NCI-H446 treated with DMSO at 0.1 percent for 48 hours (cell line): Measurements from ENCODE around the gene PDZK1IP1.

ENCODE experiments used
- DNase-seq: peaks from one replicate; lab custom pipeline; 2025; lab: John Stamatoyannopoulos, UW

Gene PDZK1IP1, protein sequence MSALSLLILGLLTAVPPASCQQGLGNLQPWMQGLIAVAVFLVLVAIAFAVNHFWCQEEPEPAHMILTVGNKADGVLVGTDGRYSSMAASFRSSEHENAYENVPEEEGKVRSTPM

DNA sequence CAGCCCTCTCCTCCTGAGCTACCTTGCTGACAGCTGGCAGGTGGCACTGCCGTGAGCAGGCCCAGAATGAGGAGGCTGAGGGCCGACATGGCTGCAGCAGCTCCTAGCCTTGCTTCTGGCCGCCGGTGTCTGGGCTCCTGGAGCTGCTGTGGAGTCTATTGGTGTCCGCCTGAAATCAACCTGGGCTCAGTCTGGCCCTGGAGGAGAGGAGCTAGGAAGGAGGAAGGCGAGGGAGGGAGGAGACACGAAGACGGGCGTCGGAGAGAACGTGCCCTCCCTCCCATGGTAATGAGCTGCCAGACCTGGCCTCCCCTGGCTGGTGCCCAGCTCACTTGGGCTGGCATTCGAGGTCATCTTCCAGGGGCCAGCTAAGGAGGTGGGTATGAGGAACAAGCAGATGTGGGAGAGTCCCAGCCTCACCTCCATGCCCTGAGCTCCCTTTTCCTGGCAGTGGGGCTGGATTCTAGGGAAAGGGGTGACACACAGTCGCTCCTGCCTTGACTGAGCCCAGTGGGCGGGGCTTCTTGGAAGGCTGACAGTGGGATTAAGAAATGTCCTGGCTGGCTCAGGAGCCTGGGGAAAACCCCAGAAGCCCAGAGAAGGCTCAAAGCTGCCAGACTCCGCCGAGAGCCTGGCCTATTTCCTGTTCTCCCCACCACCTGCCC is at the start of gene PDZK1IP1:
TSS of gene PDZK1IP1 (minus strand) at position 193 of the 665 bp plus-strand sequence. CDS start at position 89, 104 bp downstream.
- no peak for DNase-seq

DNA sequence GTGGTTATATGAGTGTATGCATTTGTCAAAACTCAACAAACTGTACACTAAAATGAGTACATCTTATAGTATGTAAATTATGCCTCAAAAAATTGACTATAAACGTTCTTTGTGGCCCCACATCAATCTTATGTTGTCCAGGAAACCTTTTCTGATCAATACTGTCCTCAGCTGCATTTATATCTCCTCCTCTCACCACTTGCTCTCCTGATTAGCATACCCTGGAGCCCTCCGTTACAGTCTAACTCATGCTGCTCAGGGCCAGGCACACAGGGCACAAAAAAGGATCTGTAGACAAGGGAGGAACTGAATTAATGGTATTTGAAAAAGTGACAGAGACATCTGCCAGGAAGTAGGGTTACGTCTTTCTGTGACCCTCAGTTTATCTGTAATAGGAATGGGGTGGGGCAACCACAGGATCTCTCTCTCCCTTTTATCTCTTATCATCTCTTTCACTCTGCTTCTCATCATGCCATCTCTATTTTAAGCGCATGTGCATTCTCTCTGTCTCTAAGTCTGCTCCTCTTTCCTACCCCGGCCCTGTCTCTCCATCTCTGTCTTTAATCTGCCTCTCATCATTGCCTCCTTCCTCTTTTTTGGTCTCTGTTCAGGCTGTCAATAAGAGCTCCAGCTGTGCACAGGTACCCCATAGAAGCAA is 49.2 kb upstream of the PDZK1IP1 start:
- DNase-seq: no peak

DNA sequence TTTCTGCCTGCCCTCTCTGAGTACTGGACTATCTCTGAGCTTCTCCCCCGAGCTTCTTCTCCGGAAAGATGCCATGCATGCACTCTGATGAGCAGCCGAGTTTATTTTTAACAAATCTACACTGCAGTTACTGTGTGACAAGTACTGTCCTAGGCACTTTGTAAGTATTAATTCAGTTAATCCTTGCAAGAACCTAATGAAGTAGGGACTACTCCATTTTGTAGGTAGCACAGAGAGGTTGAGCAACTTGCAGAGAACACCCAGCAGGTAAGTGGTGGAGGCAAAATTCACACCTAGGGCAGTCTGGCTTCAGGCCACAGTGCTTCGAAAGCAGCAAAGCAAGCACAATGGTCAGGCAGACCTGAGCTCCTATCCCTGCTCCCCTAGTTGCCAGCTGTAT is 46.0 kb upstream of the PDZK1IP1 start:
- DNase-seq: no peak

DNA sequence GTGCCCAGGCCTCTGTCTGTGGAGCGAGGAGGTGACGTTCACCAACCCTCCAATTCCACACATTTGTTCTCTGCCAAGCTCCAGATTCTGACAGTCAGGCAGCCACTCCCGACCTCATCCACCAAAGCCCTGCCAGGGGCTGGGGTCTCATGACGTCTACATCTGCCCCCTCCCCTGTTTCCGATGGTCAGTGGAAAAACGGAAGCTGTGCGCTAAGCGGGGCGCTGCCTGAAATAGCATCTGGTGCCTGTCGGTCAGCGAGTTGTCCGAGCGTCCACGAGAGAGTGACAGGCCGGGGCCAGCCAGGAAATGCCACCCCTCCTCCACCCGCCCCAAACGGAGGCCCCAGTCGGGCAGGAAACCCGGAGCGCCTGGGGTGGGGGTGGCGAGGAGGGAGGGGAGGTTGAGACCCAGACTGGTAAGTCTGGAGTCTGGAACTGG is 45.4 kb upstream of the PDZK1IP1 start:
- no peak for DNase-seq

DNA sequence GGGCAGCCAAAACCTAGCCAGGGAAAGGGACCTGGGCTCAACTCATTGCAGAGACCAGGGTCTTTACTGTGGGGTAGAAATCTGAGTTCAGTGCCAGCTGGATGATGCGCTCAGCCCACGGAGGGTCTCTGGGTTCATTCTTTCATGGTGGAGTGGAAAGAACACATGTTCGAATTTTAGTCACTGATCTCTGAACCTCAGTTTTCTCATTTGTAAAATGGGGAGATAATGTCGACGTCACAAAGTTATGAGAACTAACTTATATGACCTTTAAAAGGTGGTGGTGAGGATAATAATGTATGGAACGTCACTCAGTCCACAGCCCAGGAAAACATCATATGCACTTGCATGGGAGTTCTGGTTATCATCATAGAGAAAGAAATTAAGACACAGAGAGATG is 43.4 kb upstream of the PDZK1IP1 start:
- DNase-seq: no peak

DNA sequence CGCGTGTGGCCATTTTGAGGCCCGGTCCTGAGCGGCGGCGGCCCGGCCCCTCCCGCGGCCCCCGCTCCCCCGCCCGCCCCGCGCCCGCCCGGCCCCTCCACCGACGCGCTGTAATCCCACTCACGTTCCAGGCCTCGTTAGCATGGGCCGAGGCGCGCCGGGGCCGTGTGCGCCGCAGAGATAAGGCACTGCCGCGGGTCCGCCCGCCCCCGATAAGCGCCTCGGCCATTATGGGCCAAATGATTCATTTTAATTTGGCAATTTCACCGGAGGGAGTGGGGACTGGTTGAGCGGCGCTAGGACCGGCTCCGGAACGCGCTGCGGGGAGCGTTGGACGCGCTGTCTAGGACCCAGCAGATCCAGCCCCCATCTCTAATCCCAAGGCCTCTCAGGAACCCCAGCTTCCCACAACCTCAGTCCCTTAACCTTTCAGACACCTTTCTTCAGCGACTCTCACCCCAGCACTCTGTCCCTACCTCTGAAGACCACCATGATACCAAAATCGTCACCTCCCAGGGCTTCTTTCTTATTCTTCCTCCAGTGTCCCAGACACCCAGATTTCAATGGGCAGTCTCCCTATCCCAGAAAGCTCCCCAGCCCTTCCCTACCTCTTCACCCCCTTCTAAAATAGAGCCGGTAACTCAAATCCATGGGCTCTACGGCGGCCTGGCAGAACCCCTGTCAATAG is 42.5 kb upstream of the PDZK1IP1 start, which contains the start of gene TAL1:
TSS of gene TAL1 (minus strand) at position 39 of the 688 bp plus-strand sequence. CDS start 6,337 bp downstream, outside the sequence.
- no peak for DNase-seq

DNA sequence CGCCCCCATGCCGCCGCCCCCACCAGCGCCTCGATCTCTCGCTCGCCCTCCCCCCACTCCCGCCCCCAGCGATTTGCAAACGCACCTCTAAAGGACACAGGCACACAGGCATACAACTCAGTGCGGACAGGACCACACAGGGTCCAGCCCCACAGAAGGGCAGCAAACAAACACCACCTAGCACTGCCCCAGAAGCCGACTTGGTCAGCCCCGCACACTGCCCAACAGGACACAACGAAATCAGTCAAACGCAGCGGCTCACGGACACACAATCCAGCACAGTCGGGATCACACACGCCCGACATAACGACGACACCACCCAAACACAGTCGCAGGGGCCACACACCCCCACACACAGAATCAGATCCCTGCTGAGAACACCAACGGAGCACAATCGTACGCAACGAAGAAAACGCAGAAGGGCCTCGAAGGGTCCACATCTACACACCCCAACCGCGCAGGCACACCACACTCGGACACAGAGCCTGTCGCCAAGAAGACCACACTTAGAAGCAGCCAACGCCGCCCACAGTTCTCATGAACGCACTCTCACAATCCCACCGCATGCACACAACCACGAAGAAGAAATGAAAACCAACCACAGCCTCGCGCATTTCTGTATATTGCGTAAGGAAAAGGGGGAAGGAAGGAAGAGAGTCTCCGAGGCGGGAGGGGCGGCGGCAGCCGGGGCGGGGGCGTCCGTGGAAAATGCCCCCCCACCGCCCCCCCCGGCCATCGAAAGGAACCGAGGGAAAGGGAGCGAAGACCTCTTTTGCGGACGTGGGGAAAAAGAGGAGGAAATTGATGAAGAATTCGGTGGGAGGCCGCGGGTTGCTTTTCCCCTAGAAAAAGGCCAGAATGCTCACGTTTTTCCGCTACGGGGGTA is 41.7 kb upstream of the PDZK1IP1 start:
- DNase-seq: no peak

DNA sequence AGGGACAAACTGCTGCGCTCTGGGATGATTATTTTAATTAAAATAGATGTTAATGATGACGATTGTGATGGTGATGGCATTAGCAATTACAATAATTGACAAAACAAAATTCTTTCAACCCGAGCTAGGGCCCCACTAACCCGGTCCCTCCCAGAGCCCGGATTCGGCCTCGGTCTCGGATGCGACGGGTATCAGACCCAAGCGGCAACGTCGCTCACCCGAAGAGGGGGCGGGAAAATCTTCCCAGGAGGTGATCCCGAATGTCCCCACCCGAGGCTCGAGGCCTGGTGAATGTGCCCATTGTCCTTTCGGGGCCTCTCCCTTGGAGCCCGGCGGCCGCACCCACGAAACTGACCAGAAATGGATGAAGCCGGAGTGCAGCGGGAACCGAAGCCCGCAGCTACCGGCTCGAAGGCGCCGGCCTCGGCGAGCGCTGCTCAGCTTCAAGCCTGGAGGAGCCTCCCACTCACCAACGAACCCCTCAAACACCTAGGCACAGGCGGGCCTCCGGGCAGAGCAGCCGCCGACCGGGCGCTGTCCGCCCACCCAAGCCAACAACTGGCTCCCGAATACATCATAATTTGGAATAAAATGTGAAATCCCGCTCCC is 41.0 kb upstream of the PDZK1IP1 start:
- no peak for DNase-seq

DNA sequence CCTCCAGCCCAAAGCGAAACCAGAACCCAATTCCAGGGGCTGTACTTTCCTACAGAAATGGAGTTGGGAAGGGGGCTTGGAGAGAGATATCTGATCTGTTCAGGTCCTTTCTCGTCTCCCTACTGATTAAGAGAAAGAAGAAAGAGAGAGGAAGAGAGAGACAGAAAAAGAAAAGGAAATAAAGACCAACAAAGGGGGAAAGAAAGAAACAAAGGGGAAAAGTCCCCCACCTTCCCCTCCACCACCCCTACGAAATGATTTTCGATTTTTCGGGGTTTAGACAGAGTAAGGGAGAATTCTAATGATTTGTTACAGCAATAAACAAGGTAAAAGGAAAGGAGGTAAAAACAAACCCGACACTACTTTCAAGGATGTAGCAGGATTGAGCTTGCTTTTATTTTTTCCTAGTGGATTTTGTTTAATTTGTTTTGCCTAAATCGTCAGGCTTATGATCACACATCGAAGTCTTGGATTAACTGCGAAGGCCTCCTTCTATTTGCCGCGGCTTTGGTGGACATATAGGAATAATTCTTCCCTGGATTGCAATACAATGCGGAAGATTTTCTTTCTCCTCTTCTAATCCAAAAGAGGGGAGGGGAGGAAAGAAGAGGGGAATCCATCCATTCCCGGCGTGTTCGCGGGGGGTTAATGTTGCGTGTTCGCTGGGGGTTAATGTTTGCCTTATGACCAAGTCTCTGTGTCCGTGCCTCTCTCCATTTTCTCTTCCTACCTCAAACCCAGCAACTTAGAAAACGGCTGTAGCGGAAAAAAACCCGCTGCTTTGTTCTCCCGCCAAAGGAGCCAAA is 40.3 kb upstream of the PDZK1IP1 start:
- no peak for DNase-seq

DNA sequence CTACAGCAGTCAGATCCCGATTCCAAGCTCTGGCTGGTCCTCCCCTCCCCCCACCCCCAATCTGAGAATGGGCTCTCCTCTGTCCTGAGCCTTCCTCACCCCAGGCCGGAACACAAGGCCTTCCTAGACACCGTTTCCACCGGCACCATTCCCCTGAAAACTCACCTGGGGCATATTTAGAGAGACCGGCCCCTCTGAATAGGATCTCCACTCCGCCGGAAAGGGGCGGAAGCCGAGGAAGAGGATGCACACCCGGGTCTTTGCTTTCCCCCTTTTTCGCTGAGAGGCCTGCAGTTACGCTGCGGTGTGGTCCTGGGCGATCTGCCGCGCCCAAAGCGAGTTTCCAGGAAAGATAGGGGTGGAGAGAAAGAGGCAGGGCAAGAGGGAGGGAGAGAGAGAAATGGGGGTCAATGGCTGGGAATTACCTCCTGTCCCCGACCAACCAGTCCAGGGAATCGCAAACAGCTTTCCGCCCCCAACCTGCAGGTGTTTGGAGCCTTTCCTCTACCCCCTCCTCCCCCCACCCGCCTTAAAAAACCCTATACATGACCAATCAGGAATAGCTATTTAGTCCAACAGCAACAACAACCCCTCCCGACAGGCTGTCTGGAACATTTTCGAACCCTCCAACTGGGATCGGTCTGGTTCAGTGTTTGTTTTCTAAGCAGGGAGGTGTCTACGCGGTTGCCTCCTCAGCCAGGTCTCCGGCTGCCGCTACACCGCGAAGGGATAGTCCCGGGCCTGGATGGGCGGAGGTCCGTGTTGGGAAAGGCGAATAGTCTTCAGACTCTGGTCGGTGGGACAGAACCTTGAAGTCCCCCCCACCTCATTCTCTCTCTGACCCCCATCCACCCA is 39.4 kb upstream of the PDZK1IP1 start:
- DNase-seq: no peak

DNA sequence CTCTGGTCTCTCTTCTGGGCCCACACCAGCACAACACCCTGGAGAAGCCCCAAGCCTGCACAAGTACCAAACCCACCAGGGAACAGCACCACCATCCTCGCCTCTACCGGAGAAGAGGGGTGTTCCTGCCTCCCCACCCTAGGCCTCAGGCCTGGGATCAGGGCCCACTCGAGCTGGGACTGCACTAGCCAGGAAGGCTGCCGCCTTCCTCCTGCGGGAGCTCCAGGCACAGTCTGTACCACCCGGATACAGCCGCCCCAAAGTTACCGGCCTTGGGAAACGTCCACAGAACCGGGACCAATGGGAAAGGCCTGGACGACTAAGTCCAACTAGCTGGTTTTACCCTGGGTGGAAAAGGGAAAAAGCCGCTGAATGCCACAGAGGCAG is 38.8 kb upstream of the PDZK1IP1 start:
- DNase-seq: no peak

DNA sequence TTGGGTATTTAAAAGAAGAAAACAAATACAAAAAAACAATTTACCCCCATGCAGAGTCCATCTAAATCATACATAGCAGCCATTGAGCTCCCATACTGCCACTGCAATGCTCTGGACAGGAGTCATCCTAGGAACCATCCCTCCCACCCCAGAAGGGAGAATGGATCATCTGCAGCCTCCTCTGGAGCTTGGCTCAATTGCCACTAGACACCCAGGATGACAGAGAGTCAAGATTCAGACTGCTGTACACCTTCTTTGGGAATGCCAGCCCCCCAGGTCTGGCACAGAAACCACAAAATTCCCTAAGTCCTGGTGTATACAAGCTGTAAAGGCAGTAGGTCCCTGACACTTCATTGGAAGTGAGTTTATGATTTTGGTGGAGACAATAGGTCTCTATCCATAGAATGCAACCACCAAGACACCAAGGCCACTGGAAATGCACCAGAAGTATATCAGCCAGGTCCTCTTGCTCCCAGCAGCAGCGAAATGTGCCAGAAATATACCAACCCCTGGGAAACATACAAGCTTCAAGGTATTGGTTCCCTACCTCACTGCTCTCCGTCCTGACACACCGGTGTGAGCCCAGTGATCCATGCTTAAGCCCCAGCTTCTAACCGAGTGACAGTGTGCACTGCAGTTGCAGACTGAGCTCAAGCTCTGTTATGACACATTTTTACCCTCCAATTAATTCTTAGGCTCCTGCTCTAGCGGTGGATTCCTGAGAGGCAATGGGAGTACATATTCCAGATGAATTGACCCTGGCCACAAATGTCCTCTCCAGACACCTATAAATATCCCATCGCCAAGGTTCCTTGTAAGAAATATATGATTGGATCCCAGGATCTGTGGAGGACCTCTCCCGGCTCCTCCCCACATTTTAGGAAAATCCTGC is 37.8 kb upstream of the PDZK1IP1 start:
- DNase-seq: no peak

DNA sequence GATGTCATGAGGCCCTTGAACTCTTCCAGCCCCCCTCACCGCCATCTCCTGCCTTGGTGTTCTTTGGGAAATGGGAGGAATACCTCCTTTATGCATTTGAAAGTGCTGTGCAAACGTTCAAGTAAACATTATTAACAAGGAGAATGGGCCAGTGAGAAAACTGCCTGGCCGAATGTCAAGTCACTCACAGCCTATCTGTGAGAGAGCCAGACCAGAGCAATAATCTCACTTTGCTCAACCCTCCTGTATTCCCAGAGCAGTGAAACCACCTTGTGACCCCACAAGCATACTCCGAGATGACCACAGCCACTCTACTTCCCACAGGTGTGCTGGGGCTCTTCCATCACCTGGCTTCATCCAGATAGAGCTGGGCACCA is 37.0 kb upstream of the PDZK1IP1 start:
- DNase-seq: no peak

DNA sequence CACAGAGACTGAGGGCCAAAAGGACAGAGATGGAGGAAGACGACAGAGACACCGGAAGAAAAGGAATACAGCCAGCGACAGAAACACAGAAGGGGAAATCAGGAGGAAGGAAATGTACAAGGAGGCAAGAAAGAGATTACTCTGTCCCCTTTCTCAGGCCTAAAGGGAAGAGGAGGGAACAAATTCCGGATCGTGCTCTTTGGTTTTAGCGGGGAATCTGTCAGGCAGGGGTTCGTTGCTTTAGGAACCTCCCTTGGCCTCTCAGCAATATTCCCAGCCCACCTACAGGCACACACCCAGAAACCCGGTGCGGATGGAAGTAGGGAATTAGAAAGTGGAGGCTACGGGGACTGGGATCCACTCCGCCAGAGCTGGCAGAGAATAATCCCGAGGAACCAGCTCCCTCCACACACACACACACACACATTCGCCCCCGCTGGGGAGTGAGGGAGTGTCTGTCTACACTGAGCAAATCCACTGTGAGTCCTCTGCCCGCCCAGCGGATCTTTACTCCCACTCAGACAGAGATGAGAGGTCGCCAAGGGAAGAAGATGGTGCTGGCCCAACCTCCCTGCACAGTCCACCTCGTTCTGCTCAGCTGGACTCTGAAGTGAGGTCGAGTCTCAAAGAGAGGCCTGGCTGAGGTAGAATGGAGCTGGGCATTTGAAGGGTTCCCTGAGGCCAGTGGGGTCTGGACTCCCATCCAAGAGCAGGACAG is 36.4 kb upstream of the PDZK1IP1 start:
- no peak for DNase-seq

DNA sequence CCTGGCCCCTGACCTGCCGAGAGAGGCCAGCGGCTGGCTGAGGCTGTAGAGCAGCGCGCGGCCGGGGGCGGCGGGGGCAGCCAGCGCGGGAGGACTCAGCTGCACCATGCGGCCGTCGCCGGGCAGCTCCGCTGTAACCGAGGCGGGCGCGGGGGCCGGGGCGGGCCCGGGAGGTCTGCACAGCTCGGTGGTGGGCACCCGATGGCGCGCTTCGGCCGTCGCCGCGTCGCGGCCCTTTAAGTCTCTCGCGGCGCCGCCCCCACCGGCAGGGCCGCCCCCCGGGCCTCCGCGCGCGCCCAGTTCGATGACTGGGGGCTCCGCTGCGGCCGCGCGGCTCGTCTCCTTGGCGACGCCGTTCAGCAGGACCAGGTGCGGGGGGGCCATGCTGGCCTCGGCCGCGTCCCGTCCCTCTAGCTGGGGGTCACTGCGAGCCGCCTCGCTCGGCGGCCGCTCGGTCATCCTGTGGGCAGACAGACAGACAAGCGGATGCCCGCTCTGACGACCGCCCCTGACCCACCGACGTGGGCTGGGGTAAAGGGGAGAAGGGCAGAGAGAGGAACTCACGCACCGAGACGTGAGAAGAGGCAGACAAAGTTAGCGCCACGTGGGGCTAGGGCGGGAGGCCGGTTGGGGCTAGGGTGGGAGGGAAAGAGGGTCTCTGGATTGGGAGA is 35.7 kb upstream of the PDZK1IP1 start:
- DNase-seq: no peak

DNA sequence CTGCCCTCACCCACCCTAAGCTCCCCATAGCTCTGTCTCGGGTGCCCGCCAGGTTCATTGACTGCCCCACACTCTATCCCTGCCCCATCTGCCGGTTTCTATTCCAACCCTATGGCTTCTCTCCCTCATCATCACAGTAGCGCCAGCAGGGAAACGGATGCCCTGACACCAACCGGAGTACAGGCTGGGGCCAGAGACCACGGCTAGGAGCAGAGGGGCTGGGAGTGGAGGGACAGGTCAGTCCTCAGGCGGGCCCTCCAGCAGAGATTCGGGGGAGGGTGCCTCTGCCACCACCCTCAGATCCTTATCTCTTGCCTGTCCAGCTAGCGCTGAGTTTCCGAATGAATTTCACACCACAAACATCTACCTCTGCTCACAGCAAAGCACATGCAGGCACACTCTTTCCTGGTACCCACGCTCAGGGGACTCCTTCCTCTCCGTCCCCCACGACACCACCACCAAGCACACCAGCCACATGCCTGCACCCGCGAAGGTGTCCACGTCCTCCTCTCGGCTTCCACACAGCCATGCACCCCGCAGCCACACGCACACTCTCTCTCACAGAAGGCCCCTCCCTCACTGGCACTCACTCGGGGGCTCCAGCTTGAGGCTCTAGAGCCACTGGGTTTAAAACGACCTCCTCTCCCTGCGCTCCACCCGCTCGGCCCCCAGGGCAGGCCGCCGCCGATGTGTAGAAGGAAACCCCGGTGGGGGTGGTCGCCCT is 35.0 kb upstream of the PDZK1IP1 start:
- no peak for DNase-seq
